HCT116 (cell line): ENCODE measurements around the gene DCLRE1A. TPM values are rescaled to one million over a fixed set of nuclear protein-coding genes. Genes with fewer than 3 reads are reported as not detected.

Experiments used
- ATAC-seq: fragments of 200-7000 bp; cut with Tn5 transposase; 2 replicates; pipeline ENCODE4 v1.9.1; 2020; ENCODE audit warnings: mild to moderate bottlenecking, moderate library complexity
- BruUV-seq: library from RNA; stranded (reverse); fragments of 400-500 nt; replicated peaks from 2 replicates; lab custom pipeline; 2021; lab: Mats Ljungman, UMichigan
- CTCF ChIA-PET: fragments of 300-600 bp; sonication (Branson Sonifier 250); formaldehyde crosslinking; loops from one replicate; lab custom pipeline; 2021; ENCODE audit warnings: antibody characterized with exemption; lab: Charles Lee
- POLR2A ChIA-PET: fragments of 300-600, 350-600 bp; sonication (Branson Sonifier 250); formaldehyde crosslinking; loops from one replicate; lab custom pipeline; 2021; ENCODE audit warnings: antibody characterized with exemption; lab: Charles Lee
- RAD21 ChIA-PET, 2 experiments: fragments of 300-600 bp; sonication (Branson Sonifier 250); formaldehyde crosslinking; loops; one replicate each; lab custom pipeline; 2023; ENCODE audit warnings: low total read pairs in 2 of 2; ENCODE audit not compliant: uncharacterized antibody in 2 of 2, unreplicated experiment in 2 of 2, low non-redundant PET in 1 of 2; lab: Charles Lee
- DNase-seq: peaks from one replicate; pipeline ENCODE4 v3.0.0-alpha.2; 2010; ENCODE audit warnings: low read depth, low spot score
- H2AFZ ChIP-seq: fragments of 200-600 bp; shearing (Covaris generic), sonication (generic); 2 replicates; pipeline ENCODE4 v1.6.1; 2017; ENCODE audit warnings: low read depth, mixed run types, mixed read lengths, antibody characterized with exemption, low read length; ENCODE audit not compliant: poor library complexity, severe bottlenecking
- H3K27ac ChIP-seq: 2 replicates; pipeline ENCODE4 v1.5.1; 2012; ENCODE audit warnings: low read depth, low read length
- H3K27me3 ChIP-seq: fragments of 200-600 bp; sonication (generic); 2 replicates; pipeline ENCODE4 v1.6.1; 2016; ENCODE audit warnings: mixed run types, low read length, mixed read lengths; ENCODE audit not compliant: insufficient read depth
- H3K36me3 ChIP-seq, 2 experiments: fragments of 200-500 bp in 1 of 2; fragments of 200-600 bp in 1 of 2; sonication (Bioruptor generic) in 1 of 2; sonication (generic) in 1 of 2; 2 replicates each; pipeline versions ENCODE4 v1.5.1 to v1.6.1; 2014 to 2016; ENCODE audit warnings: low read length in 2 of 2, inconsistent platforms in 1 of 2, mixed read lengths in 1 of 2, mixed run types in 1 of 2; ENCODE audit not compliant: insufficient read depth in 2 of 2, control insufficient read depth in 1 of 2
- H3K4me1 ChIP-seq, 2 experiments: fragments of 200-600 bp in 1 of 2; sonication (generic) in 1 of 2; 2 replicates each; pipeline versions ENCODE4 v1.5.1 to v1.6.1; 2012 to 2017; ENCODE audit warnings: low read length in 2 of 2, inconsistent platforms in 1 of 2, mild to moderate bottlenecking in 1 of 2, mixed read lengths in 1 of 2, mixed run types in 1 of 2, moderate library complexity in 1 of 2; ENCODE audit not compliant: insufficient read depth in 2 of 2, control insufficient read depth in 1 of 2
- H3K4me2 ChIP-seq: fragments of 200-600 bp; sonication (generic); 2 replicates; pipeline ENCODE4 v1.6.1; 2017; ENCODE audit warnings: mixed run types, low read length, mixed read lengths
- H3K4me3 ChIP-seq, 2 experiments: fragments of 200-600 bp in 1 of 2; sonication (generic) in 1 of 2; replicated peaks in 1 of 2; 2 replicates each; pipeline ENCODE4 v1.5.1; 2011 to 2016; ENCODE audit warnings: low read length in 2 of 2, control low read depth in 1 of 2, low read depth in 1 of 2, mild to moderate bottlenecking in 1 of 2, mixed read lengths in 1 of 2, mixed run types in 1 of 2
- H3K79me2 ChIP-seq: fragments of 200-600 bp; sonication (generic); 2 replicates; pipeline ENCODE4 v1.6.1; 2017; ENCODE audit warnings: mild to moderate bottlenecking, mixed run types, low read length, moderate library complexity, mixed read lengths; ENCODE audit not compliant: insufficient read depth
- H3K9ac ChIP-seq: fragments of 200-600 bp; sonication (generic); 2 replicates; pipeline ENCODE4 v1.6.1; 2016; ENCODE audit warnings: low read length, mixed read lengths
- H3K9me2 ChIP-seq: fragments of 200-600 bp; sonication (generic), shearing (Covaris generic); 2 replicates; pipeline ENCODE4 v1.6.1; 2017; ENCODE audit warnings: mixed run types, mild to moderate bottlenecking, moderate library complexity; ENCODE audit not compliant: insufficient read depth
- H3K9me3 ChIP-seq, 2 experiments: fragments of 200-500 bp in 1 of 2; fragments of 200-600 bp in 1 of 2; sonication (Bioruptor generic) in 1 of 2; sonication (generic) in 1 of 2; 2 replicates each; pipeline ENCODE4 v1.6.1; 2014 to 2017; ENCODE audit warnings: low read length in 2 of 2, mixed read lengths in 2 of 2, inconsistent platforms in 1 of 2, low read depth in 1 of 2, mild to moderate bottlenecking in 1 of 2, mixed run types in 1 of 2, moderate library complexity in 1 of 2; ENCODE audit not compliant: control insufficient read depth in 1 of 2, insufficient read depth in 1 of 2
- H4K20me1 ChIP-seq: fragments of 200-600 bp; sonication (generic), shearing (Covaris generic); 2 replicates; pipeline ENCODE4 v1.6.1; 2017; ENCODE audit warnings: mixed run types, mild to moderate bottlenecking, moderate library complexity; ENCODE audit not compliant: insufficient read depth
- CBX3 ChIP-seq: IDR thresholded peaks from 2 replicates; pipeline ENCODE4 v1.6.1; 2012; ENCODE audit warnings: low read depth
- CEBPB ChIP-seq: IDR thresholded peaks from 2 replicates; pipeline ENCODE4 v1.6.1; 2012; ENCODE audit warnings: low read depth
- EZH2phosphoT487 ChIP-seq: fragments of 200-600 bp; IDR thresholded peaks from 2 replicates; pipeline ENCODE4 v1.6.1; 2018; ENCODE audit warnings: antibody characterized with exemption, borderline replicate concordance
- FOSL1 ChIP-seq: IDR thresholded peaks from 2 replicates; pipeline ENCODE4 v1.6.1; 2012; ENCODE audit warnings: low read depth
- RAD21 ChIP-seq: IDR thresholded peaks from 2 replicates; pipeline ENCODE4 v1.6.1; 2012; ENCODE audit warnings: low read depth, mild to moderate bottlenecking
- SIN3A ChIP-seq: IDR thresholded peaks from 2 replicates; pipeline ENCODE4 v1.6.1; 2012; ENCODE audit warnings: low read depth
- SP1 ChIP-seq: IDR thresholded peaks from 2 replicates; pipeline ENCODE4 v1.6.1; 2012; ENCODE audit warnings: low read depth
- ZFX ChIP-seq: fragments of 450-650 bp; IDR thresholded peaks from 2 replicates; pipeline ENCODE4 v1.6.1; 2017
- intact Hi-C: fragments of 100-400 bp; cut with micrococcal nuclease; formaldehyde crosslinking; loops from 2 replicates; pipeline ENCODE4 v1.10.0; 2022
- total RNA-seq: library from RNA; stranded (reverse); gene quantifications from one replicate; pipeline ENCODE4 v1.2.1, GENCODE V29; 2021; ENCODE audit not compliant: unreplicated experiment
- TF ChIP-seq, protein P1 (sequence below): IDR thresholded peaks from 2 replicates; pipeline ENCODE4 v1.6.1; 2012
- TF ChIP-seq, protein P2 (sequence below): IDR thresholded peaks from 2 replicates; pipeline ENCODE4 v1.6.1; 2012

The DCLRE1A gene
- total RNA-seq, 1 experiment from 2014 or later: 13.9 TPM

DNA sequence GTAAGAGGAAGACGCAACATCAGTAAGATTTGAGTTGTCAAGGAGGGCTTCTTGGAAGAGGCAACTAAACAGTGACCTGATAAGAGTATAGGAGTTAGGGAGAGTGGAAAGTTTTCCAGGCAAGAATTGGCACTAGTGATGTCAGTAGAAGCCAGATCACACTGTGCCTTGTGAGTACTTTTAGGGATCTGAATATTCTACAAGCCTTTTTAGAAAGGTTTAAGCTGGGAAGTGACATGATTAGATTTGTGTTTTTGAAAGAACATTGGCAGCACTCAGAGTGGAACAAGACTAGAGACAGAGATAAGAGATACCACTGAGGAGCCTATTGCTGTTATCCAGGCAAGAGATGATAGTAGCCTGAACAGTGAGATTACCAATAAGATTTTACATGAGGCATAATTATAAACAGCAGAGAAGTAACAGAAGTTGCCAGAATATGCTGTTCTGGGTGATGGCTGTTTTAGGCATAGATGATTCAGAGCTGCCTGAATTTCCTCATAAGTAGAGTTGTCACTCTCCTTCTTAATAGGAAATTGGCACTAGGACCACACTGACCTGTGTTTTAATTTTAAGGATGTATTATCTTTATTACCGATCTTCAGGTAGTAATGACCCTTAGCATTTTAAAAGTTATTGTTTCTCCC is 46.2 kb upstream of the DCLRE1A start:
- H3K79me2 ChIP-seq: no peaks in the 10 kb centered on the region
- RAD21 ChIA-PET: no interaction called here
- DNase-seq (no peak), ATAC-seq (no peak)
- CTCF ChIA-PET: no interaction called here
- H3K4me1 ChIP-seq: 0 out of 4 replicates have a peak, but pooled peaks cover 0 to under 1% of the 10 kb centered on the region in 2 experiments
- H3K27ac ChIP-seq: no peak overlapping the region
- H4K20me1 ChIP-seq: no peaks in the 10 kb centered on the region
- POLR2A ChIA-PET: no interaction called here
- peaks cover 15 to 16% of the 10 kb centered on the region in 2 experiments; a peak in 3 of 4 replicates for H3K36me3 ChIP-seq
- H3K27me3 ChIP-seq: no peaks in the 10 kb centered on the region
- TF ChIP-seq, protein P1, sequence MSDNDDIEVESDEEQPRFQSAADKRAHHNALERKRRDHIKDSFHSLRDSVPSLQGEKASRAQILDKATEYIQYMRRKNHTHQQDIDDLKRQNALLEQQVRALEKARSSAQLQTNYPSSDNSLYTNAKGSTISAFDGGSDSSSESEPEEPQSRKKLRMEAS: no peak
- TF ChIP-seq SIN3A: no peak
- no peak for TF ChIP-seq FOSL1
- TF ChIP-seq EZH2phosphoT487: no peak
- no peak for TF ChIP-seq RAD21
- intact Hi-C loops: no loop called here
- no peak overlapping the region for H3K9ac ChIP-seq
- no peak overlapping the region for H2AFZ ChIP-seq
- H3K9me2 ChIP-seq: no peaks in the 10 kb centered on the region
- no TSS peak for BruUV-seq
- H3K4me2 ChIP-seq: no peak overlapping the region
- H3K4me3 ChIP-seq: no peak overlapping the region
- no peaks in the 10 kb centered on the region for H3K9me3 ChIP-seq

DNA sequence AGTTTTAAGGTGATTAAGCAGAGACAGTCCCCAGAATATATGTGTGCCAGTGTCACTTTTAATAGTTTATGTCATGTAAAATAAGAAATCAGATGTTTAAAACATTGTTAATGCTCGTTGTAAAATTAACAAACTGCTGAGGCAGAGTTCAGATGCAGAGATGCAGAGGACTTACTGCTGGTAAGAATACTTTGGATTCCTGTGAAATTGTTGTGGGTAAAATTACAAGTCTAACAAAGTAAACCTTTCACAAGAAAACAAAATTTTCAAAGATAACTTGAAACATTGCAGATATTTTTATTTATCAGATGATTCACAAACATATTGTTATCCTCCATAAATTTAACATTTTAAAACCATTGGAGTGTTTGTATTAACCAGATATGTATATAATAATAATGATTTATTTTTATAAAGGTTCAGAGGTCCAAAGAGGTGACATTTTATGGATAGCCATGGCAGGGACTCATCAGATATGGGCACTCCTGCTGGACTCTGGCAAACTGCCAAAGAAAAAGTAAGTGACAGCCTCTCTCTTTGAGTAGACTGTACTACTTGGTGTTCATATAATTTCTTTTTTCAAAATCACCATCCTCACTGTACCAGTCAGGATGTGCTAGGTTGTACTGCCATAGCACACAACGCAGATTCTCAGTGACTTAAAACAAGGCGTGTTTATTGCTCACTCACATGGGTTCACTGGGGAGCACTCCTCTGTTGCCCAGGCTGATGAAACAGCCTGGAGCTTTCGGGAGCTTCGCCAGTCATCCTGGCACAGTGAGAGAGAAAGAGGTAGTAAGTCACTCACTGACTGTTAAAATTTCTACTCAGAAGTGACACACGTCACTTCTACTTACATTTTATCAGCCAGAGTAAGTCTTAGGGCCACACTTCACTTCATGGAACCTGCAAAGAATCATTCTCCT is 44.1 kb upstream of the DCLRE1A start:
- Histone ChIP-seq H3K27me3 (no peaks in the 10 kb centered on the region), H3K4me1 (0 out of 4 replicates have a peak, but pooled peaks cover 0 to 2% of the 10 kb centered on the region in 2 experiments), H2AFZ (no peak overlapping the region), H3K9ac (no peak overlapping the region)
- POLR2A ChIA-PET: no interaction called here
- no peak for ATAC-seq
- TF ChIP-seq ZFX (no peak), CBX3 (no peak), SP1 (no peak), FOSL1 (no peak), CEBPB (no peak)
- TF ChIP-seq, protein P2, sequence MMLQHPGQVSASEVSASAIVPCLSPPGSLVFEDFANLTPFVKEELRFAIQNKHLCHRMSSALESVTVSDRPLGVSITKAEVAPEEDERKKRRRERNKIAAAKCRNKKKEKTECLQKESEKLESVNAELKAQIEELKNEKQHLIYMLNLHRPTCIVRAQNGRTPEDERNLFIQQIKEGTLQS: no peak
- TF ChIP-seq, all 23 proteins: peak for 0
- Histone ChIP-seq H3K79me2 (no peaks in the 10 kb centered on the region), H3K4me3 (no peak overlapping the region), H3K27ac (no peak overlapping the region), H3K4me2 (no peak overlapping the region), H3K9me2 (no peaks in the 10 kb centered on the region), H3K36me3 (peaks cover 10 to 12% of the 10 kb centered on the region in 2 experiments; a peak in 3 of 4 replicates), H4K20me1 (no peaks in the 10 kb centered on the region), H3K9me3 (no peaks in the 10 kb centered on the region)
- BruUV-seq: no TSS peak
- CTCF ChIA-PET: no interaction called here
- no peak for DNase-seq
- RAD21 ChIA-PET: no interaction called here
- intact Hi-C loops: no loop called here
